ENCODE measurements around the gene ARL15. TPM values are rescaled to one million over a fixed set of nuclear protein-coding genes. Genes with fewer than 3 reads are reported as not detected.

The ARL15 gene
- total RNA-seq, 4 donors from 2014 or later, result 10.6 to 24.0 (median 18.9) TPM

DNA sequence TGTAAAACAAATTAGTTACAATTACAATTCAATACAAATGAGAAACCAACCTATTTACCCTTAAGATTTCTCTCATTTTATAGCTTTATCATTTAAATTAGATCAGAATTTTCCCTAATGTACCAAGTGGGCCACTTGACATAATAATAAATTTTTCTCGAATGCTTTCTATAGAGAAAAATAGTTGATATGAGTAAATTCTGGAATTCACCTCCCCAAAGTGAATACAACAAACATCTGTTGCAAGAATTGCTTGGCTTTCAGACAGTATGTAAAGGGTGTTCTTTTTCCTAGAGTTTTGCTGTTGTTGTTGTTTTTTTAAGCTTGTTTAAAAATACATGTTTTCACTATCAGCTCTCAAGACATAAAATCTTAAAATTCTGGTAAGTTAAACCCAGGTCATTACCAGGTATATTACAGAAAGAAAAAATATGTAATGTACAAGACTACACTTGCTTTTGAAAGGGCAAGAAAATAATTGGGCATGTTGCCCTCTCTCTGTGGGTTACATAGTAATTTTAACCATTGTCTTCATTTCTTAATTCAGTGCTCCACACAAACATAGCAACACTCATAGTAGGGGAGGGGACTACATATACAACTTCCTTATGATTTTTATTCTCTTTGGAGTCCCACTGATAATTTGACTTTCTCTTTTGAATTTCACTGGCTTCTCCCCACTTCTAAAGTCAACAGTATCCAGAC is 200.6 kb downstream of the ARL15 start:
- Histone ChIP-seq H3K36me3 (peaks cover 0 to 11% of the 10 kb centered on the region in 2 donors), H3K4me3 (no peak overlapping the region), H3K27me3 (no peaks in the 10 kb centered on the region), H3K9me3 (no peaks in the 10 kb centered on the region), H3K27ac (no peak overlapping the region), H3K4me1 (no peaks in the 10 kb centered on the region)
- no peak for ATAC-seq
- 72 to 88% methylated on average over 1 of the region's 1 CpG for WGBS, 2 donors (ENCODE audit: low coverage in 1 of 2)
- TF ChIP-seq EP300 (IDR thresholded peaks at IDR 0.05) (no peak), POLR2AphosphoS5 (IDR thresholded peaks at IDR 0.05) (no peak), POLR2A (IDR thresholded peaks at IDR 0.05) (no peak)
- TF ChIP-seq, protein P1, sequence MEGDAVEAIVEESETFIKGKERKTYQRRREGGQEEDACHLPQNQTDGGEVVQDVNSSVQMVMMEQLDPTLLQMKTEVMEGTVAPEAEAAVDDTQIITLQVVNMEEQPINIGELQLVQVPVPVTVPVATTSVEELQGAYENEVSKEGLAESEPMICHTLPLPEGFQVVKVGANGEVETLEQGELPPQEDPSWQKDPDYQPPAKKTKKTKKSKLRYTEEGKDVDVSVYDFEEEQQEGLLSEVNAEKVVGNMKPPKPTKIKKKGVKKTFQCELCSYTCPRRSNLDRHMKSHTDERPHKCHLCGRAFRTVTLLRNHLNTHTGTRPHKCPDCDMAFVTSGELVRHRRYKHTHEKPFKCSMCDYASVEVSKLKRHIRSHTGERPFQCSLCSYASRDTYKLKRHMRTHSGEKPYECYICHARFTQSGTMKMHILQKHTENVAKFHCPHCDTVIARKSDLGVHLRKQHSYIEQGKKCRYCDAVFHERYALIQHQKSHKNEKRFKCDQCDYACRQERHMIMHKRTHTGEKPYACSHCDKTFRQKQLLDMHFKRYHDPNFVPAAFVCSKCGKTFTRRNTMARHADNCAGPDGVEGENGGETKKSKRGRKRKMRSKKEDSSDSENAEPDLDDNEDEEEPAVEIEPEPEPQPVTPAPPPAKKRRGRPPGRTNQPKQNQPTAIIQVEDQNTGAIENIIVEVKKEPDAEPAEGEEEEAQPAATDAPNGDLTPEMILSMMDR (IDR thresholded peaks at IDR 0.05), result no peak

DNA sequence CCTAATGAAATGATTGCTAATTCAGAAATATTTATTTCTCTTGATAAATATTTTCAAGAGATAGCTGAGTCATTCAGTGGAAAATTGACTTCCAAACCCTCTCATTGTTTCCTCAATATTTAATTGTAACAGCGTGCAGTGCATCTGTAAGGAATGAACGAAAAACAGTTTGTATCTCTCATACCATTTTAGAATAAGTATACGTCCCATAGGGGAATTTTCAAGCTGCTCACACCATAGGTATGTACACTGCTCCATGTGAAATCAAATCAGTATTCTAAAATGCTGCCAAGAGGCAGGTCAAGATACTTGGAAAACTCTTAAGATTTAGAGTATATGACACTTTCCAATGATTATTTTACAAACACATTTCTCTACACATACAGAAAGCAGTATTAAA is 202.2 kb downstream of the ARL15 start:
- no peaks in the 10 kb centered on the region for H3K9me3 ChIP-seq
- 88 to 97% methylated on average over 3 of the region's 3 CpGs for WGBS, 2 donors (ENCODE audit: low coverage in 1 of 2)
- no peaks in the 10 kb centered on the region for H3K4me1 ChIP-seq
- peaks cover 0 to 11% of the 10 kb centered on the region in 2 donors for H3K36me3 ChIP-seq
- no peak for ATAC-seq
- TF ChIP-seq POLR2AphosphoS5 (IDR thresholded peaks at IDR 0.05) (no peak), POLR2A (IDR thresholded peaks at IDR 0.05) (no peak), EP300 (IDR thresholded peaks at IDR 0.05) (no peak)
- TF ChIP-seq, protein P1 (IDR thresholded peaks at IDR 0.05), result no peak
- no peaks in the 10 kb centered on the region for H3K27me3 ChIP-seq
- H3K4me3 ChIP-seq, result no peak overlapping the region
- H3K27ac ChIP-seq, result no peak overlapping the region

DNA sequence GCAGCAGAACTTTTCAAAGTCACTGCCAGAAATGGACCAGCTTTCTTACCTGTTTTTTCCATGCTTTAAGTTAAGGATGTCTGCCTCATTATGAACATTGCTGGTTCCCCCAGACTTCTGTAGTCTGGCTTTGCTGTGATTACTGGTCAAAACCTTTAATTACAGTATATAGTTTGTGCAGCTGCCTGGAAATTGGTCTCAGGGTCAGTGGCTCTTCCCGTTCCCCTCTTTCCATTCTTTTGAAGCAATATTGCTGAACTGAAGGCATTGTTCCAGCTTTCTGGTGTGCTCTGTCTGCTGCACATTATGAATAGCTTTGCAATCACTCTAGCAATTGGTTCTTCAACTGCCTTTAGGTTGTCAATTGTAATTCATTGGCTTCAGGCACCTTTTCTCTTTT is 206.5 kb downstream of the ARL15 start:
- no peaks in the 10 kb centered on the region for H3K4me1 ChIP-seq
- H3K27ac ChIP-seq, result no peak overlapping the region
- H3K9me3 ChIP-seq, result no peaks in the 10 kb centered on the region
- no peaks in the 10 kb centered on the region for H3K27me3 ChIP-seq
- peaks cover 0 to 5% of the 10 kb centered on the region in 2 donors for H3K36me3 ChIP-seq
- no peak overlapping the region for H3K4me3 ChIP-seq
- TF ChIP-seq, protein P1 (IDR thresholded peaks at IDR 0.05), result no peak
- TF ChIP-seq POLR2AphosphoS5 (IDR thresholded peaks at IDR 0.05) (no peak), POLR2A (IDR thresholded peaks at IDR 0.05) (no peak), EP300 (IDR thresholded peaks at IDR 0.05) (no peak)
- WGBS, 2 donors (ENCODE audit: low coverage in 1 of 2), result 64 to 80% methylated on average over 1 of the region's 1 CpG
- ATAC-seq, result no peak

DNA sequence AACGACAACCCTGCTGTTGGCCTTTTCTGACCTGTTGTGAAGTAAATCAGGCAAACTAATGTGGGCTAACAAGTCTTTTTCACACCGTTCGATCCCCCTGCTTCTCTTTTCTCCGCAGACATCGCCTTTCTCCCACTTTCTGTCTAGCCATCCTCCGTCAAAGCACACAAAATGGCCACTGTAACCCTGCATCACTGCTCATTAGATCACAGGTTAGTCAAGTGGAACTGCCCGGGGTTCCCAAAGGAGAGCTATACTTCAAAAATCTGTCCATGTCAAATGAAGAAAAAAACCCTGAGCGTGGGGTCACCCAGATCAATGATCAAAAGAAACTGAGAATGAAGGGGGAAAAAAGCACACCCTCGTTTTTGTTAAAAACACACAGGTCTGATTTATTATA is 212.1 kb downstream of the ARL15 start:
- 71 to 93% methylated on average over 1 to 9 of the region's 9 CpGs for WGBS, 2 donors (ENCODE audit: low coverage in 1 of 2)
- no peak for ATAC-seq
- Histone ChIP-seq H3K4me3 (no peak overlapping the region), H3K4me1 (no peaks in the 10 kb centered on the region), H3K36me3 (no peaks in the 10 kb centered on the region), H3K27me3 (no peaks in the 10 kb centered on the region), H3K9me3 (no peaks in the 10 kb centered on the region), H3K27ac (no peak overlapping the region)
- TF ChIP-seq, protein P1 (IDR thresholded peaks at IDR 0.05), result no peak
- TF ChIP-seq POLR2AphosphoS5 (IDR thresholded peaks at IDR 0.05), result no peak
- TF ChIP-seq POLR2A (IDR thresholded peaks at IDR 0.05), result no peak
- no peak for TF ChIP-seq EP300 (IDR thresholded peaks at IDR 0.05)

DNA sequence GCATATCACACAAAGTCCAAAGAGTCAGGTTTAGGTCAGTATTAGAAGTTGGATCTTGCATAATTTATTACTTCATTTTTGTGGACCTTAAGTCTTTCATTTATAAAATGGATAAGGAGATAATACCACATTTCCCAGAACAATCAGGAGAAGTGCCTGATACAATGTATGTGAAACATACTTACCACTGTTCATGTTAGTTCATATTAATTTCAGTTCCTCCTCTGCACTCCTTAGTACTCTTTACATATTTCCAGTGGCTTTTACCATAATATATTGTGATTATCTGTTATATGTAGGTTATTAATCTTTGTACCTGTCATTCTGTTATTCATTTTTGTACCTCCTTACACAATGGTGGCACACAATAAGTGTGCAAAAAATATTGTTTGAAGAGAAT is 214.4 kb downstream of the ARL15 start:
- Histone ChIP-seq H3K27me3 (no peaks in the 10 kb centered on the region), H3K4me3 (no peak overlapping the region), H3K4me1 (peaks cover 0 to 6% (median 0%) of the 10 kb centered on the region in 3 donors), H3K9me3 (no peaks in the 10 kb centered on the region), H3K36me3 (no peaks in the 10 kb centered on the region), H3K27ac (no peak overlapping the region)
- ATAC-seq, result no peak
- TF ChIP-seq, protein P1 (IDR thresholded peaks at IDR 0.05), result no peak
- no peak for TF ChIP-seq POLR2AphosphoS5 (IDR thresholded peaks at IDR 0.05)
- TF ChIP-seq POLR2A (IDR thresholded peaks at IDR 0.05), result no peak
- TF ChIP-seq EP300 (IDR thresholded peaks at IDR 0.05), result no peak
